NCI-H128 (cell line): Measurements from ENCODE around the gene PLTP.

Experiments
- DNase-seq: peaks from one replicate; lab custom pipeline; 2025; ENCODE audit not compliant: unreplicated experiment; lab: John Stamatoyannopoulos, UW

Gene PLTP

DNA sequence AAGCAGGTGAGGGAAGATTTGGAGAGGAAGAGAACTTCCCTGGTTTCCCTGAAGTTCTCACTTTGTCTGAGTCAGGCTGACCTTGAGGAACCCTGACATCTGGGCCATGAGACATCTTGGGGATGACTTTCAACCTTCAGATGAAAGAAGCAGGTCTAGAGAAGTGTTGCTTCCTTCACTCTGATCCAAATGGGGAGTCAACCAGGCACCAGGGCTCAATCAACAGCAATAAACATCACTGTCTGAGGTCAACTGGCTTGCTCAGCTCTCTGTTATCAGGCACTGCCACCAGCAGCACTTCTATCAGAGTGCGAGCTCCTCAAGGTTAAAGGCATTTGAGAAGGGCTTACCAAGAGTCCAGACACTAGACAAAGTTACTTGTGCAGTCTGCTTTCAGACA, 61.0 kb downstream of the PLTP start:
- no peak for DNase-seq

DNA sequence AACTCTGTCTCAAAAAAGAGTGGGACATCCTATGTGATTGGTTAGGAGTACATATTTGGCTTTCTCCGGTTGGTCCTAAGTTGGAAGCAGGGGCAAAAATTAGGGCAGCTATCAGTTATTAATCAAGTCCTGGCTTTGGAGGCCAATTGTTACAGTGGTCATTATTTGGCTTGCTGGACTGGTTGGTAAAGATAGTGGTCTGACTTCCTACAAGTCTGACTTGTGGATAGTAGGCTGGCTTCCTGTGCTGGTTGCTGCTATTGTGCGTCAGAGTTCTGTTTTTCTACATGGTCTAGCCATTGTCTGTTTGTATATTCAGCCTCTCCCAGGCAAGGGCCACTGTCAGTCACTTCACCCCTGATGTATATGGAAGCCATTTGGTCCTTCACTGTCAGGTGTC, 61.7 kb downstream of the PLTP start:
- no peak for DNase-seq

DNA sequence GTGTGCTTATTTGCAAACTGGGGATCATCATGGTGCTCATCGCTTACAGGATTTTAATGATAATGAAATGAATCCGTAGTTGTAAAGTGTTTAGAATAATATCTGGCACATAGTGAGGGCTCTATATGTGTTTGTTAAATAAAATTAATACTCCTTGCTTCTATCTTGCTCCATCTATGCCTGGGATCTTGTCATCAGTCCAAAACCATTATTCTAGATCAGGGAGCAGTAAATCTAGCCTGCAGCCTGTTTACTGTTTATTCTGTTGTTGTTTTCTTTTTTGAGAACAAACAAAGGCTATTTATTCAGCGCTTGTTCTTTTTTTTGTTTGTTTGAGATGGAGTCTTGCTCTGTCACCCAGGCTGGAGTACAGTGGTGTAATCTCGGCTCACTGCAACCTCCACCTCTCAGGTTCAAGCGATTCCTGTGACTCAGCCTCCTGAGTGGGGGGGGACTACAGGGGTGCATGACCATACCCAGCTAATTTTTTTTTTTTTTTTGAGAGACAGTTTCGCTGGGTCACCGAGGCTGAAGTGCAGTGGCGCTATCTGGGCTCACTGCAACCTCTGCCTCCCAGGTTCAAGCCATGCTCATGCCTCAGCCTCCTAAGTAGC, 62.9 kb downstream of the PLTP start:
- DNase-seq: no peak
